Parathyroid adenoma (tissue), 2 donors: ENCODE data around the gene PHC1.
"Not testable (repeated sequence)": the region's sequence is repeated elsewhere in the genome, so short reads cannot be mapped to it uniquely, and the experiment has no call there.

Source experiments
- H2AFZ ChIP-seq: fragments of 300-600 bp; sonication (generic); one replicate; pipeline ENCODE4 v1.7.0; 2017; ENCODE audit warnings: antibody characterized with exemption, mild to moderate bottlenecking
- H3K27ac ChIP-seq: fragments of 300-600 bp; sonication (generic); one replicate; pipeline ENCODE4 v1.7.0; 2017
- H3K27me3 ChIP-seq: fragments of 300-600 bp; sonication (generic); one replicate; pipeline ENCODE4 v1.7.0; 2017; ENCODE audit warnings: low read length; ENCODE audit not compliant: control insufficient read depth, insufficient read depth
- H3K36me3 ChIP-seq: fragments of 300-600 bp; sonication (generic); one replicate; pipeline ENCODE4 v1.7.0; 2017; ENCODE audit warnings: low read length; ENCODE audit not compliant: control insufficient read depth, insufficient read depth
- H3K4me1 ChIP-seq: fragments of 300-600 bp; sonication (generic); one replicate; pipeline ENCODE4 v1.7.0; 2017; ENCODE audit warnings: control low read depth
- H3K4me2 ChIP-seq: fragments of 300-600 bp; sonication (generic); one replicate; pipeline ENCODE4 v1.7.0; 2017; ENCODE audit warnings: low read length
- H3K4me3 ChIP-seq: fragments of 300-600 bp; sonication (generic); one replicate; pipeline ENCODE4 v1.7.0; 2017; ENCODE audit warnings: low read depth, low read length
- H3K79me2 ChIP-seq: fragments of 300-600 bp; sonication (generic); one replicate; pipeline ENCODE4 v1.7.0; 2017; ENCODE audit warnings: control low read depth
- H3K9ac ChIP-seq: fragments of 300-600 bp; sonication (generic); one replicate; pipeline ENCODE4 v1.7.0; 2017; ENCODE audit warnings: mild to moderate bottlenecking
- H3K9me3 ChIP-seq: fragments of 300-600 bp; sonication (generic); one replicate; pipeline ENCODE4 v1.7.0; 2017; ENCODE audit warnings: low read length; ENCODE audit not compliant: control insufficient read depth
- TF ChIP-seq, protein P1 (sequence below): fragments of 300-600 bp; sonication (generic); IDR thresholded peaks from one replicate; pipeline ENCODE4 v1.7.0; 2017; ENCODE audit warnings: antibody characterized with exemption, mild to moderate bottlenecking
- donor health status: primary hyperparathyroidism.

The PHC1 gene

DNA sequence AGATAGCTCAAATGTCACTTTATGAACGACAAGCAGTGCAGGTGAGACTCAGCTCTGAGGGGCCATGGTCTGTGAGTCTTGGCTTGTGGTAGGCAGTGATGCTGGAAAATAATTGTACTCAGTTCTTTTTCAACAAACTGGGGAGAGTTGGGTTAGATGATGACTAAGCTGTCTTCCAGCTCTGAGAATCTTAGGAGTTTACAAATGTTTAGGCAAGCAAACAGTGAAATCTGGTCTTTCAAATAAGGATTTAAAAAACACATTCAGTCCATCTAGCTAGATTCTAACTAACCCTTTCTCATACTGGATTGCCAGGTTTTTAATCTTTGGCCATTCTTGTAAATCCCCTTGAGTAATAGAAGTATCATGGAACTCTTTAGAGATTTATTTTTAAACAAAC is 3.4 kb downstream of the PHC1 start:
- Histone ChIP-seq H3K27me3 (no peaks in the 10 kb centered on the region), H3K4me2 (no peak overlapping the region), H3K9ac (no peak overlapping the region), H3K4me3 (no peak overlapping the region), H3K4me1 (peaks cover 7% of the 10 kb centered on the region), H3K27ac (no peak overlapping the region), H3K9me3 (no peaks in the 10 kb centered on the region), H3K79me2 (no peaks in the 10 kb centered on the region), H3K36me3 (no peaks in the 10 kb centered on the region), H2AFZ (no peak overlapping the region)
- TF ChIP-seq, protein P1, sequence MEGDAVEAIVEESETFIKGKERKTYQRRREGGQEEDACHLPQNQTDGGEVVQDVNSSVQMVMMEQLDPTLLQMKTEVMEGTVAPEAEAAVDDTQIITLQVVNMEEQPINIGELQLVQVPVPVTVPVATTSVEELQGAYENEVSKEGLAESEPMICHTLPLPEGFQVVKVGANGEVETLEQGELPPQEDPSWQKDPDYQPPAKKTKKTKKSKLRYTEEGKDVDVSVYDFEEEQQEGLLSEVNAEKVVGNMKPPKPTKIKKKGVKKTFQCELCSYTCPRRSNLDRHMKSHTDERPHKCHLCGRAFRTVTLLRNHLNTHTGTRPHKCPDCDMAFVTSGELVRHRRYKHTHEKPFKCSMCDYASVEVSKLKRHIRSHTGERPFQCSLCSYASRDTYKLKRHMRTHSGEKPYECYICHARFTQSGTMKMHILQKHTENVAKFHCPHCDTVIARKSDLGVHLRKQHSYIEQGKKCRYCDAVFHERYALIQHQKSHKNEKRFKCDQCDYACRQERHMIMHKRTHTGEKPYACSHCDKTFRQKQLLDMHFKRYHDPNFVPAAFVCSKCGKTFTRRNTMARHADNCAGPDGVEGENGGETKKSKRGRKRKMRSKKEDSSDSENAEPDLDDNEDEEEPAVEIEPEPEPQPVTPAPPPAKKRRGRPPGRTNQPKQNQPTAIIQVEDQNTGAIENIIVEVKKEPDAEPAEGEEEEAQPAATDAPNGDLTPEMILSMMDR, result no peak

DNA sequence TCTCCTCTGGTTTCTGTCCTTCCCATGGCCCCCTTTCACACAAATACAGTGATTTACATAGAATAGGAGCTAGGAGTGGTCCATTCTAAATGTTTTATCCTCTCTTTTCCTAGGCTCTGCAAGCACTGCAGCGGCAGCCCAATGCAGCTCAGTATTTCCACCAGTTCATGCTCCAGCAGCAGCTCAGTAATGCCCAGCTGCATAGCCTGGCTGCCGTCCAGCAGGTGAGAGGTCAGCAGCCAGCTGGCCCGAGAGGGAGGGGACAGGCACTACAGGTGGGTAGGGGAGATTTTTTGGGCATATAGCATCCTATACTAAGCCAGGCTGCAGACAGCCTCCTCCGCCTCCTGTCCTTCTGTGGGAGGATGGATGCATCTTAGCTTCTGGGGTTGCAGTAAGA is 5.3 kb downstream of the PHC1 start:
- H3K27me3 ChIP-seq, H3K79me2 ChIP-seq, H3K4me3 ChIP-seq, H2AFZ ChIP-seq, H3K36me3 ChIP-seq, H3K9ac ChIP-seq, H3K4me1 ChIP-seq, H3K9me3 ChIP-seq, H3K4me2 ChIP-seq, H3K27ac ChIP-seq: not testable (repeated sequence)

DNA sequence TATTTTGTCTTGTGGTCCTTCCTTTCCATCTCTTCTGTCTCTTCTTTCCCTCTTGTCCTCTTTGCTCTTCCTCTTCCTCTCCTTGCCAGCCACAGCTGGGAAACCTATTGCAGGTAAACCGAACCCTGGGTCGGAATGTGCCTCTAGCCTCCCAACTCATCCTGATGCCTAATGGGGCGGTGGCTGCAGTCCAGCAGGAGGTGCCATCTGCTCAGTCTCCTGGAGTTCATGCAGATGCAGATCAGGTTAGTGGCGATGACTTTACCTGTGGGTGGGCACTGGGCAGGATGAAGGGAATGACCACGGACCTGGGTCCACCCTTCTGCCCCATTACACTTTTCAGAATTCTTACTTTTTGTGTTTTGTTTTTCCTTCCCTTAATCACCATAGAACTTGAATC is 8.2 kb downstream of the PHC1 start:
- no peak overlapping the region for H3K9ac ChIP-seq
- no peaks in the 10 kb centered on the region for H3K27me3 ChIP-seq
- H2AFZ ChIP-seq, result no peak overlapping the region
- H3K36me3 ChIP-seq, result no peaks in the 10 kb centered on the region
- no peaks in the 10 kb centered on the region for H3K79me2 ChIP-seq
- no peak overlapping the region for H3K4me2 ChIP-seq
- no peak overlapping the region for H3K27ac ChIP-seq
- TF ChIP-seq, protein P1, result no peak
- no peaks in the 10 kb centered on the region for H3K9me3 ChIP-seq
- H3K4me1 ChIP-seq, result no peaks in the 10 kb centered on the region
- H3K4me3 ChIP-seq, result no peak overlapping the region

DNA sequence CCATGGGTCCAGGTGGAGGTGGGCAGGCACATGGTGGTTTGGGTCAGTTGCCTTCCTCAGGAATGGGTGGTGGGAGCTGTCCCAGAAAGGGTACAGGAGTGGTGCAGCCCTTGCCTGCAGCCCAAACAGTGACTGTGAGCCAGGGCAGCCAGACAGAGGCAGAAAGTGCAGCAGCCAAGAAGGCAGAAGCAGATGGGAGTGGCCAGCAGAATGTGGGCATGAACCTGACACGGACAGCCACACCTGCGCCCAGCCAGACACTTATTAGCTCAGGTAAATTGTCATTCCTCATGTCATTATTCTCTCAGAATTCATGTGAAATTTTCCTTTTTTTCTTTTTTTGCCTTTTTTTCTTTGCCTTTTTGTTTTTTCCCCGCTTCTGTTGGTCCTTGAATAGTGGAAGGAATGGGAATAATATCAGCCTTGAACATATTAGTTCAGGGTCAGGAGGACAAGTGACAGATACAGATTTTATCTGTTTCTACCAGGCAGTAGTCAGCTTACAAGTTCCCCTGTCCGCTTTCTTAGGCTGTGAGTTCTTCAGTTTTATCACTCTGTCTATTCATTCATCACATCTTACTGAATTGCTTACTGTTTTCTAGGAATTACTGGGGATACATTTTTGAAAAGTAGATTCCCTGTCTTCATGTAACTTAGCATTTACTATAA is 16.5 kb downstream of the PHC1 start:
- H3K4me1 ChIP-seq, H3K27me3 ChIP-seq, H2AFZ ChIP-seq, H3K79me2 ChIP-seq, H3K9ac ChIP-seq, H3K4me2 ChIP-seq, H3K36me3 ChIP-seq, H3K4me3 ChIP-seq, H3K9me3 ChIP-seq, H3K27ac ChIP-seq: not testable (repeated sequence)

DNA sequence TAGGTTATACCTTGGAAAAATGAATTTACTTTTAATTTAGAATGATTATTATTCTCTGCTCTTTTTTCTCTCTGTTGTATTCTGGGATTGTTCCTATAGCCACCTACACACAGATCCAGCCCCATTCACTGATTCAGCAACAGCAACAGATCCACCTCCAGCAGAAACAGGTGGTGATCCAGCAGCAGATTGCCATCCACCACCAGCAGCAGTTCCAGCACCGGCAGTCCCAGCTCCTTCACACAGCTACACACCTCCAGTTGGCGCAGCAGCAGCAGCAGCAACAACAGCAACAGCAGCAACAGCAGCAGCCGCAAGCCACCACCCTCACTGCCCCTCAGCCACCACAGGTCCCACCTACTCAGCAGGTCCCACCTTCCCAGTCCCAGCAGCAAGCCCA is 18.2 kb downstream of the PHC1 start:
- not testable (repeated sequence) for H3K4me2 ChIP-seq, H3K9me3 ChIP-seq, H3K4me3 ChIP-seq, H2AFZ ChIP-seq, H3K4me1 ChIP-seq, H3K79me2 ChIP-seq, H3K36me3 ChIP-seq, H3K27ac ChIP-seq, H3K9ac ChIP-seq, H3K27me3 ChIP-seq

DNA sequence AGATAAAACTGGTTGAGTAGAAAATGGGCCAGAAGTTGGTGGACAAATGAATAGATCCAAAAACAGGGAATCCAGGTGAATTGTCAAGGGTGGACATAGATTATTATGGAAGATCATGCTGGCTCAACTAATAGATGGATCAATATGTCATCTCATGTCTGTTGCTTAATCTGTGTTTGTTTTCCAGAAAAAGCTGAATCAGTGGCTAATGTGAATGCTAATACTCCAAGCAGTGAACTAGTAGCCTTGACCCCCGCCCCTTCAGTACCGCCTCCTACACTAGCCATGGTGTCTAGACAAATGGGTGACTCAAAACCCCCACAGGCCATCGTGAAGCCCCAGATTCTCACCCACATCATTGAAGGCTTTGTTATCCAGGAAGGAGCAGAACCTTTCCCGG is 19.8 kb downstream of the PHC1 start:
- not testable (repeated sequence) for H3K4me2 ChIP-seq, H3K27me3 ChIP-seq, H3K27ac ChIP-seq, H2AFZ ChIP-seq, H3K4me3 ChIP-seq, H3K4me1 ChIP-seq, H3K9ac ChIP-seq, H3K36me3 ChIP-seq, H3K9me3 ChIP-seq, H3K79me2 ChIP-seq

DNA sequence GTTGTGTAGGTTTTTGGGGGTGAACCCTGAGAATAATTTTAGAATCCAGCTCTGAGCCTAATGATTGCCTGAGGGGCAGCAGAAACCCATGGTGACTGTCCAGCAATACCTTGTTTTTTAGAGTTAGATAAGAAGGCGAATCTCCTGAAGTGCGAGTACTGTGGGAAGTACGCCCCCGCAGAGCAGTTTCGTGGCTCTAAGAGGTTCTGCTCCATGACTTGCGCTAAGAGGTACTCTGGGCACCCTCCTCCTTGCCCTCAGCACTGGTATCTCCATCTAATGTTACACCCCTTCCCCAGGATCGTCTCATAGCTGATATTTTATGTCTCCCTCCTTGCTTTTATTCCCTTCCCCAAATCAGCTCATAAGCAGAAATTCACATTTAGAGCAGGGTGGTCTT is 22.4 kb downstream of the PHC1 start:
- Histone ChIP-seq H3K27ac (no peak overlapping the region), H3K27me3 (no peaks in the 10 kb centered on the region), H3K9ac (no peak overlapping the region), H3K4me2 (no peak overlapping the region), H3K4me3 (no peak overlapping the region), H3K4me1 (no peaks in the 10 kb centered on the region), H3K9me3 (no peaks in the 10 kb centered on the region), H2AFZ (no peak overlapping the region), H3K79me2 (no peaks in the 10 kb centered on the region), H3K36me3 (no peaks in the 10 kb centered on the region)
- TF ChIP-seq, protein P1, result no peak

DNA sequence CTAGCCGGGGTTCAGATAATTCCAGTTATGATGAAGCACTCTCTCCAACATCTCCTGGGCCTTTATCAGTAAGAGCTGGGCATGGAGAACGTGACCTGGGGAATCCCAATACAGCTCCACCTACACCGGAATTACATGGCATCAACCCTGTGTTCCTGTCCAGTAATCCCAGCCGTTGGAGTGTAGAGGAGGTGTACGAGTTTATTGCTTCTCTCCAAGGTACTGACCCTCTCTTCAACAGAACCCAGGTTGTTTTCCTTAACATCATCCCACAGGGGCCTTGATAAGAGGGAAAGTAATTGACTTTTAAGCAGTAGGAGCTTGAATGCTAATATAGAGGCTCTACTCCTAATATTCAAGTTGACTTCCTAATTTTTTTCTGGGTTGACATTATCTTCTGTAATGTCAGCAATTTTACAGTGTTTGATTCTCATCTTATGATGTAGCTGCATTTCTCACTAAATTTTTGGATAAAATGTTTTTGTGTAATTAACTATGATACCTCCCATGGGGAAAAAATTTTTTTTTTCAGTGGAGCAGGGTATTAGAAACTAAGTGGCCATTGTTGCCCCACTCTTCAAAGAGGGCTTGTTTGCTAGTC is 23.6 kb downstream of the PHC1 start:
- H3K4me2 ChIP-seq, H3K4me1 ChIP-seq, H2AFZ ChIP-seq, H3K4me3 ChIP-seq, H3K9me3 ChIP-seq, H3K27me3 ChIP-seq, H3K79me2 ChIP-seq, H3K36me3 ChIP-seq, H3K27ac ChIP-seq, H3K9ac ChIP-seq: not testable (repeated sequence)
